UCSD-AML1 (cell line): ENCODE measurements around the gene GPATCH2.
"Not testable (repeated sequence)": the region's sequence is repeated elsewhere in the genome, so short reads cannot be mapped to it uniquely, and the experiment has no call there.

Experiments
- DNase-seq: peaks from one replicate; lab custom pipeline; 2025; ENCODE audit not compliant: unreplicated experiment; lab: John Stamatoyannopoulos, UW

Gene GPATCH2

GRCh38 chr1:217453816-217454215 lies 177.1 kb downstream of the GPATCH2 start:
- no peak for DNase-seq

GRCh38 chr1:217449370-217449769 lies 181.5 kb downstream of the GPATCH2 start:
- no peak for DNase-seq

GRCh38 chr1:217443845-217444244 lies 187.0 kb downstream of the GPATCH2 start:
- DNase-seq = no peak

- DNase-seq = no peak
Measured at GRCh38 chr1:217437376-217437775, 193.5 kb downstream of the GPATCH2 start.

- DNase-seq = no peak
Measured at GRCh38 chr1:217435204-217435603, 195.7 kb downstream of the GPATCH2 start.

GRCh38 chr1:217433664-217434063 lies 197.2 kb downstream of the GPATCH2 start:
- no peak for DNase-seq

- DNase-seq = no peak
Measured at GRCh38 chr1:217432339-217432738, 198.6 kb downstream of the GPATCH2 start.

- no peak for DNase-seq
Measured at GRCh38 chr1:217431395-217431794, 199.5 kb downstream of the GPATCH2 start.

GRCh38 chr1:217425422-217425821 lies 205.5 kb downstream of the GPATCH2 start:
- DNase-seq = no peak

GRCh38 chr1:217419194-217419551 lies 211.7 kb downstream of the GPATCH2 start:
- no peak for DNase-seq

GRCh38 chr1:217418269-217419193 lies 212.4 kb downstream of the GPATCH2 start:
- no peak for DNase-seq

- DNase-seq = no peak
Measured at GRCh38 chr1:217417363-217417762, 213.5 kb downstream of the GPATCH2 start.

GRCh38 chr1:217407534-217408001 lies 223.3 kb downstream of the GPATCH2 start:
- no peak for DNase-seq

- no peak for DNase-seq
Measured at GRCh38 chr1:217403026-217403720, 227.7 kb downstream of the GPATCH2 start.

- no peak for DNase-seq
Measured at GRCh38 chr1:217402301-217402700, 228.6 kb downstream of the GPATCH2 start.

- no peak for DNase-seq
Measured at GRCh38 chr1:217393896-217394295, 237.0 kb downstream of the GPATCH2 start.

- DNase-seq = no peak
Measured at GRCh38 chr1:217392441-217392840, 238.4 kb downstream of the GPATCH2 start.

GRCh38 chr1:217389895-217390294 lies 241.0 kb downstream of the GPATCH2 start:
- no peak for DNase-seq

GRCh38 chr1:217388522-217389065 lies 242.3 kb downstream of the GPATCH2 start:
- no peak for DNase-seq

- DNase-seq = not testable (repeated sequence)
Measured at GRCh38 chr1:217381773-217382172, 249.1 kb downstream of the GPATCH2 start.

GRCh38 chr1:217379804-217380203 lies 251.1 kb downstream of the GPATCH2 start:
- DNase-seq = not testable (repeated sequence)

- no peak for DNase-seq
Measured at GRCh38 chr1:217379336-217379735, 251.6 kb downstream of the GPATCH2 start.
